ENCODE measurements around the gene SPINT2.

Gene SPINT2

DNA sequence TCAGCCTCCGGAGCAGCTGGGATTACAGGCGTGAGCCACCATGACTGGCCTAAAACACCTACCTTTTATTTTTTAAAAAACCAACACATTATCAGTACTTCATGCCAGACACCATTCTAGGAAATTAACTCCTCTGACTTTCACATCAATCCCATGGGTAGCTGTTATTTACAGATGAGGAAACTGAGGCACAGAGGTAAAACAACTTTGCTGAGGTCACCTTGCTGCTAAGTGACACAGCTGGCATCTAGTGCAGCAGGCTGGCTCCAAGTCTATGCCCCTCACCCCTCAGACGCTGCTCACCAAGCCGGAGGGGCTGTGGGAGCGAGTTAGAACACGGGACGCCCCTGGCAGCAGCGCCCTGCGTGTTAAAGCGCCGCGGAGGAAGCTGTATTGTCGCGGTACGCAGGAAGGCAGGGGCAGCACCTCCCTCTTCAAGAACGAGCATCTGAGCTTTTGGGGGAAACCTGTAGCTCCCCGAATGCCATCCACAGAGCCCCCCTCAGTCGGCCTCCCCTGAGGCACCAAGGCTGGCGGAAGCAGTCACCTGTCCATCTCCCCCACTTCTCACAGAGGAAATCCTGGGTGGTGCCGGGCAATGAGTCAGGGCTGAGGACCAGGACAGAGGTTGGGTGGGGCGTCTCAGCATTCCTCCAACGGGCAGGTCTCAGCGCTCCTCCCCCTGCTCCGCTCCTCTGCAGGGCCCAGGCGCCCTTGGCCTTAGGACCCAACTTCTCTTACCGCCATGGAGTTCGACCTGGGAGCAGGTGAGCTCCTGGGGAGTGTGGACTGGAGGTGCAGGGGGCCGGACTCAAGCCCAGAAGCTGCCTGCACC is 39.4 kb downstream of the SPINT2 start, which contains the start of gene C19orf33:
Gene C19orf33 (plus strand): TSS at position 735 of the 835 bp plus-strand sequence. CDS start 11 bp downstream, at position 746.
- no peak for DNase-seq

DNA sequence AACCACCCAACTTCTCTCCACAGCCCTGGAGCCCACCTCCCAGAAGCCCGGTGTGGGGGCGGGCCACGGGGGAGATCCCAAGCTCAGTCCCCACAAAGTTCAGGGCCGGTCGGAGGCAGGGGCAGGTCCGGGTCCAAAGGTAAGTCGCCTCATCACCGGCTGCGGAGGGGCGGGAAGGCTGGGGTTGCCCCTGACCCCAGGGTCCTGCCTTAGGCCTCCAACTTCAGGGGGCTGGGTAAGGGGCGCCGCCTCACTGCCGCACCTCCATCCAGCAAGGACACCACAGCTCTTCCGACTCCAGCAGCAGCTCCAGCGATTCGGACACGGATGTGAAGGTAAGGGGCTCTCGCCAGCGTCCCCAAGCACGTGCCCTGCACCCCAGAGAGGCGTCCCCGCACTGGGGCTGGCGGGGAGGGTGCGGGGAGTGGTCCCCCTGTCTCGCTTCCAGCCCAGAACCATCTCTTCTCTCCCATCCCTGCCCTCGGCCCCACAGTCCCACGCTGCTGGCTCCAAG is 40.0 kb downstream of the SPINT2 start:
- DNase-seq: no peak

DNA sequence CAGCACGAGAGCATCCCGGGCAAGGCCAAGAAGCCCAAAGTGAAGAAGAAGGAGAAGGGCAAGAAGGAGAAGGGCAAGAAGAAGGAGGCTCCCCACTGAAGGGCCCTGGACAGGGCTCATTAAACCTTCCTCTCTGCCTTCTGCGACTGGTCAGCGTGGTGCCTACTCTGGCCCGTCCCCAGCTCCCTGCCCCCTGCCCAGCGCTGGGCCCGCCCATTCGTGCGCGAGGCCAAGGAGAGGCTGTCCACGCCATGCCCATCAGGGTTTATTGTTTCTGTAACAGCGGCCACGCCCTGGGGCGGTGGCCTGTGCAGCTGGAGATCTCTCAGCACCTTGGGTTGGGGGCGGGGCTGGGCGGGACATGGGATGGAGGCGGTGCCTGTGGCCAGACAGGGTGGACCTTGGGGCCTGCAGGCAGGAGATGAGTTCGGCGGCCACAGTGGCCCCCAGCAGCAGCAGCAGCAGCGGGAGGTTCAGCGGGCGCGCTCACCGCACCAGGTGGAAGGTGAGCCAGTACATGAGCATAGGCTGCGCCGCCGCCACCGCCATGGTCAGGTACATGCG is 40.6 kb downstream of the SPINT2 start:
- no peak for DNase-seq

DNA sequence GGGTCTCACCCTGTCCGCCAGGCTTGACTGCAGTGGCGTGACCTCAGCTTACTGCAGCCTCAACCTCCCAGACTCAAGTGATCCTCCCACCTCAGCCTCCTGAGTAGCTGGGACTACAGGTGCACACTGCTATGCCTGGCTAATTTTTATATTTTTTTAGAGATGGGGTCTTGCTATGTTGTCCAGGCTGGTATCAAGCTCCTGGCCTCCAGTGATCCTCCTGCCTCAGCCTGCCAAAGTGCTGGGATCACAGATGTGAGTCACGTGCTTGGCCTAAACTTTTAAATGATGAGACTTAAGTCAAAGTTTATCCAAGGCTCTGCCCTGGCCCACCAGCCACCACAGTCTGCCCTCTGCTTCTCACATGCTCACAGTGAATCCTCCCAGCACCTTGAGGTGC is 41.9 kb downstream of the SPINT2 start:
- no peak for DNase-seq

- DNase-seq: no peak
Measured at GRCh38 chr19:38307076-38307475, 42.7 kb downstream of the SPINT2 start.

GRCh38 chr19:38307597-38307996 is 43.2 kb downstream of the SPINT2 start:
- DNase-seq: no peak

- no peak for DNase-seq
Measured at GRCh38 chr19:38308006-38308766, 43.8 kb downstream of the SPINT2 start.

DNA sequence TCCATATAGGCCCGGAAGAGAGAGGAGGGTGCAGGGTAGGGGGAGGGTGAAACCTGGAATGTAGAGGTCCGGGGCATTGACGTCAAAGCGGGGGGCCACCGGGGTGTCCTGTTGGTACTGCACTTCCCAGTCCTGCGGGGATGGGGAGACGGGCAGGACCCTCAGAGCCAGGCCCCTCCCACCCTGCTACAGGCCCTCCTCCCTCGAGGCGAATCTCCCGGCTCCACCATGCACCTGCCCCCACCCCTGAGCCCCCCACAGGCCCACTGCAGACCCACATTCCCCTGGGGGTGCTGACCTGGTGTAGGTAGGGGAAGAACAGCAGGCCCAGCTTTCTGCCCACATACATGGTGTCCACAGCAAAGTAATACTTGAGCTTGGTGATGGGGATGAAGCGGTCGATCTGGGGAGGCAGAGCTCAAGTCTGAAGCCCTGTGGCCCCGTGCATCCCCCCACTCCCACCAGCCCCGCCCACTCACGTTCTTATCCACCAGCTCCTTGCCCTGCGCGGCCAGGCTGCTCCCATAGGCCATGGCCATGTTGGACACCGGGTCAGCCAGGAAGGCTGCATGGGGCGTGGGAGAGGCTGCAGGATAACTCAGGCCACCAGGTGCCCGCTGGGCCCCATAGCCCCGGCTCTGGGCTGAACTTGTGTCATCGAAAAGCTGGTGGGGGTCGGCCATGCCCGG is 44.7 kb downstream of the SPINT2 start:
- DNase-seq: no peak

- no peak for DNase-seq
Measured at GRCh38 chr19:38309615-38310278, 45.4 kb downstream of the SPINT2 start.

- no peak for DNase-seq
Measured at GRCh38 chr19:38310279-38310670, 45.9 kb downstream of the SPINT2 start.

- DNase-seq: no peak
Measured at GRCh38 chr19:38310986-38311385, 46.6 kb downstream of the SPINT2 start.

DNA sequence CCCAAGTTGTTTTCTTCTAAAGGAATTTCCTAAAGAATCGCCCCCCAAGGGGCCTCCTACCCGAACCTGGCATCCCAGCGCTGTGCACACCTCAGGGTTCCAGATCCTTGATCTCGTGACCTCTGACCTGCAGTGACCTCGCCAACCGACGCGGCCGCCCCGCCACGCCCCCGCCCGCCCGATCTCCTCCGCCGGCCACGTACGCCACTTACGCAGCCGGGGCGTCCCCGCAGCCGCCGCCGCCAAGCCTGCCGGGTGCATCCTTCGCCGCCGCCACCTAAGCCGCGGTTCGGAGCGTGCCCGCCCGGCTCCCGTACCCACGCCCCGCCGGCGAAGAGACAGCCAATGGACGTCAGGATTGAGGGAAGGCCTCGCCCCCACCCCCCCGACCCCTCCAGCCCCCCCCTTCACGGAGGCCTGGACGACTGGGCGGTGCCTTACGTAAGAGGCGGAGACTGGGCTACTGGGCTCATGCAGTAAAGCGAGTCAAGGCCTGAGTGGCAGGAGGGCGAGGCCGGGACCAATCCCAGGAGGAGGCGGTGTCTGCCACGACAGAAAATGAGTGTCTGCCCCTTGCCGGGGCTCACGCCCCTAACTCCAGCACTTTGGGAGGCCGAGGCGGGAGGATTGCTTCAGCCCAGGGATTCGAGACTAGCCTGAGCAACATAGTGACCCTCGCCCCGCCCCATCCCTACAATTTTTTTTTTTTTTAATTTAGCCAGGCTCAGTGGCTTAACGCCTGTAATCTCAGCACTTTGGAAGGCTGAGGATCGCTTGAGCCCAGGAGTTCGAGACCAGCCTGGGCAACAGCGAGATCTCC is 51.5 kb downstream of the SPINT2 start, which contains the start of gene YIF1B:
Gene YIF1B (minus strand): TSS at position 291 of the 820 bp plus-strand sequence. CDS start 30 bp downstream, at position 261.
- DNase-seq: peak; percentile 91 to 95 (median 94)

- DNase-seq: no peak
Measured at GRCh38 chr19:38316477-38317067, 52.2 kb downstream of the SPINT2 start.

DNA sequence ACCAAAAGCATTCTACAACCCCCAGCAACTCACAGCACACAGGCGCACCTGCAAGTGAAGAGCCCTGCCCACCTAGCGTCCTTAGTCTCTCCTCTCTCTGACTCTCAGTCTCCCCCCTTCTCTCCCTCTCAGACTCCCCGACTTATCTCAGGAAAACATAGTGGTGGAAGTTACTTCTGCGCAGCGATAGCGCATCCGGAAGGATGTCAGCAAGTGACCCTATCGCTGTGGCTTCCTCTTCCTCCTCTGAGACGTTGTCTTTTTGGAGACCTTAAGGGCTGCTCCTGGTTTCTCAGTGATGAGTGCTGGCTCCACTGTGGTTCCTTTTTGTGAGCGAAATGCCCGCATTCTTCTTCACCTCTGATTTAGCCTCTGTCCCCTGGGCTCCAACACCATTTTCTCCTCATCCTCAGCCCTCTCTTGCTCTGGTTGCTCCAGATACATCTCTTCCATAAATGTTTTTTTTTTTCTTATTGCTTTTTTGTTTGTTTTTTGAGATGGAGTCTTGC is 52.8 kb downstream of the SPINT2 start:
- no peak for DNase-seq

DNA sequence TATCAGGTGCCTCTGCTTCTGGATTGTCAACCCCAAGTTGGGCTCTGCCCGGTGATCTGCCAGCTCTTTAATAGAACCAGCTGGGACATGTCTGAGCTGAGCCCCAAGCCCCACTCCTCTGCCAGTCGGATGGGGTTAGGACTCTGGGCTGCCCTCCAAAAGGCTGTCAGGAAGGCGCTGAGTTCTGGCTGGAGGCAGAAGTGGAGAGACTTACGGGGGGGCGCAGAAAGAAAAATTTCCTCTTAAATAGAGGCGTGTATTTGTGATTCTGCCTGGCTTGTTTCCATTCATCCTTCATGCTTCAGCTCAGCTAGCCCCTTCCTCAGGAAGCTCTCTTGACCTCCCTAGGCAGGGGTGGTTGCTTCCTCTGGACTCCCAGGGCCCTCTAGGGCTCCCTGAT is 54.3 kb downstream of the SPINT2 start:
- DNase-seq: no peak

GRCh38 chr19:38319421-38320258 is 55.3 kb downstream of the SPINT2 start, which contains the start of gene KCNK6:
Gene KCNK6 (plus strand): TSS chr19:38319845. CDS start chr19:38319951, 106 bp downstream.
- DNase-seq: no peak

DNA sequence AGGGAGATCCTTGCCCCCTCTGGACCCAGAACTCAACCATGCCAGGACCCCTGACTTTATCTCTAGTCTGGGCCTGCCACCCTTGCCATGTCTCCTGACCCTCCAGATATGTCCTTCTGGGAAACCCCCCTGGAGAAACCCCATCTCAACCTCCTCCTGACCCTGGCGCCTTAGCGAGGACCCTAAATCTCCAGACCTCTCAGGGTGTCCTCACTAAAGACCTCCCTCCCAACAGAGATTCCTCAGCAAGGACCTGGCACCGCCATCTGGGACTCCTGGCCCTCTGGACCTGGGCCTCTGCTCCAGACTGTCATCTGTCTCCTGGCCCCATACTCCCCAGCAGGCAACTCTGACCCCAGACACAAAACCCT is 56.6 kb downstream of the SPINT2 start:
- no peak for DNase-seq

- no peak for DNase-seq
Measured at GRCh38 chr19:38321646-38322196, 57.3 kb downstream of the SPINT2 start.

DNA sequence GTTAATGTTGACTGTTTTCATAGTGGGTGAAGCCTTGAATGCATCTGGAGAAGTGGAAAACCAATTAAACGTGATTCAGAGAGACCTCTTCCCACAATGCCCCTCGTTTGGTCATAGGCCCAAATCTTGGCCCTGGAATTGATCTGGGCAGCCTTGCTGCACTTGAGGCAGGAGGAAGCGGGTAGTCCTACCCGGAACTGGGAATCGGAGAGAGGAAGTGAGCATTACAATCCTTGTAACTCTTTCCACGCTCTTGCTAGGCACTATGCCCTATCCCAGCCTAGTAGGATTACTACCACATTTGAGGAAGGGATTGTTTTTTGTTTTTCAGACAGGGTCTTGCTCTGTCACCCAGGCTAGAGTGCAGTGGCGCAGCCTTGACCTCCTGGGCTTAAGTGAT is 58.9 kb downstream of the SPINT2 start:
- DNase-seq: no peak

Measured in activated CD4-positive, CD25-positive, alpha-beta regulatory T cell (primary cell).